ENCODE results near the gene STRN4. TPM values are rescaled to one million over a fixed set of nuclear protein-coding genes. Genes with fewer than 3 reads are reported as not detected.

Gene STRN4
- total RNA-seq, 1 experiment from 2014 or later = 89.5 TPM

DNA sequence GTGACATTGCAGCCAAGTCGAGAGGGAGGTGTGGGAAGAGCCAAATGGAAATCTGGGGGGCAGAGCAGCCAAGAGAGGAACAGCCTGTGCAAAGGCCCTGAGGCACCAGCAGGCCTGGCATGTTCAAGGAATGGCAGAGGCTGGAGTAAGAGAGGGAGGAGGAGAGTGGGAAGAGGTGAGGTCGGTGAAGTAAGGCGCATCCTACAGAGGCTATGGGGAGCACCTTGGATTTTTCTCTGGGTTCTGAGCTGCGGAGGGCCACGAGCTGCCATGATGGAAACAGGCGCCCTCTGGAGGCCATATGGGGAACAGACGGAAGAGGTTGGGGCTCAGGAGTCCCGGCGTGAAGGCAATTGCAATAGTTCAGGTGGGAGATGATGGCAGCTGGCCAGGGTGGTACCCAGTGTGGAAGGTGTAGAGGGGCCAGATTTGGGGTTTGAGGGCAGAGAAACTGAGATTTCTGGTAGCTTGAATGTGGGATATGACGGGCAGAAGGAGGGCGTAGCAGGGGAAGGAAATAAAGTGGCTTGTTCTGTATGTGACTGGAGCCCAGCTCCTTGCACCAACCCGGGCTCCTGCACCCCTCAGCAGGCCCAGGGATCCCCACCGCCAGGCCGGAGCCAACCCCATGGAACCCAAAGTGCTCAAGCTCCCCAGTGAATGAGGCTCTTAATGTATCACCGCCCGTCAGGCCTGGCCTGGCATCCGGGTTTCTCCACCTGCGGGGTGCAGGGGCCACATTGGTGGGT is 20.5 kb upstream of the STRN4 start:
- Histone ChIP-seq H3K27ac (ENCODE audit: low read length) (no peak overlapping the region), H3K27me3 (ENCODE audit: control insufficient read depth, insufficient read depth, low read length) (no peaks in the 10 kb centered on the region), H3K9me3 (ENCODE audit: control insufficient read depth, insufficient read depth, low read depth, low read length) (no peaks in the 10 kb centered on the region), H3K36me3 (ENCODE audit: control insufficient read depth, insufficient read depth, low read length) (no peaks in the 10 kb centered on the region), H3K4me1 (ENCODE audit: control insufficient read depth, insufficient read depth, low read length) (no peaks in the 10 kb centered on the region), H3K4me3 (ENCODE audit: low read depth in 2 of 2, low read length in 2 of 2) (no peak overlapping the region)
- CTCF ChIA-PET = interaction anchor here (0.6 to 0.9 kb wide), 5 partner anchors 9 to 674 kb away, joined by 3 to 10 read pairs (median 3); no protein-coding TSS in a partner anchor
- intact Hi-C loops (cut with micrococcal nuclease; ENCODE audit: unreplicated experiment) (no loop called here), in situ Hi-C loops (cut with HindIII; ENCODE audit: low pct_unique_long_range_greater_than_20kb, low sequenced_read_pairs) (no loop called here)
- POLR2A ChIA-PET = no interaction called here
- BruUV-seq (replicated peaks) = no TSS peak
- ATAC-seq = peak; percentile 88
- TF ChIP-seq TCF7L2 (IDR thresholded peaks at IDR 0.05; ENCODE audit: low read depth, low read length) (no peak), REST (IDR thresholded peaks at IDR 0.05; ENCODE audit: insufficient read depth in 1 of 2, low read depth in 2 of 2, low read length in 1 of 2) (no peak), CTCF (IDR thresholded peaks at IDR 0.05) (peak; percentile 88)
- no peak for DNase-seq (ENCODE audit: low read depth, low spot score)

DNA sequence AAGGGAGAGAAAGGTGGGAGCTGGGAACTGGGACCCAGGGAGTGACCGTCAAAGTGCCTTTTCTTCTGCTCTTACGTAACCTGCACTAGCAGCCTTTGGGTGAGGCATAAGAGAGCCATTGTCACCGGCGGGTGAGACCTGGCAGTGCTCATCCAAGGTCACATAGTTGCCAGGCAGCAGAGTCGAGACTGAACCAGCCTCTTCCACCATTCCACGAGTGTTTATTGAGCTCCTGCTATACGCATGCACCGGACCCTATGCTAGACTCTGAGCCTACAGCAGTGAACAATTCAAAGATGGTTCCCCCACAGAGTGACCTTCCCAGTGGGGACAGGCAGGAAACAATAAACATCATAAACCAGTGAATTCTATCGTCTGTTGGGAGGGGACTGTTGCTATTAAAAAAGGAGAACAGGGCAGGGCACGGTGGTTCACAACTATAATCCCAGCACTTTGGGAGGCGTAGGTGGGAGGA is 18.6 kb upstream of the STRN4 start:
- in situ Hi-C loops (cut with HindIII; ENCODE audit: low pct_unique_long_range_greater_than_20kb, low sequenced_read_pairs) = no loop called here
- no TSS peak for BruUV-seq (replicated peaks)
- ChIA-PET POLR2A (interaction anchor here (0.5 kb wide), 1 partner anchor 268 kb away, joined by 3 read pairs; no protein-coding TSS in a partner anchor), CTCF (interaction anchor here (0.5 to 0.6 kb wide), 3 partner anchors 9 to 76 kb away, joined by 3 to 7 read pairs (median 3); no protein-coding TSS in a partner anchor)
- Histone ChIP-seq H3K4me1 (ENCODE audit: control insufficient read depth, insufficient read depth, low read length) (no peaks in the 10 kb centered on the region), H3K27ac (ENCODE audit: low read length) (no peak overlapping the region), H3K9me3 (ENCODE audit: control insufficient read depth, insufficient read depth, low read depth, low read length) (no peaks in the 10 kb centered on the region), H3K36me3 (ENCODE audit: control insufficient read depth, insufficient read depth, low read length) (no peaks in the 10 kb centered on the region), H3K27me3 (ENCODE audit: control insufficient read depth, insufficient read depth, low read length) (no peaks in the 10 kb centered on the region), H3K4me3 (ENCODE audit: low read depth in 2 of 2, low read length in 2 of 2) (no peak overlapping the region)
- DNase-seq (ENCODE audit: low read depth, low spot score) (no peak), ATAC-seq (no peak)
- intact Hi-C loops (cut with micrococcal nuclease; ENCODE audit: unreplicated experiment) = no loop called here
- TF ChIP-seq SIN3A (IDR thresholded peaks at IDR 0.05; ENCODE audit: borderline replicate concordance, insufficient read depth, low read depth, low read length) = no peak
- no peak for TF ChIP-seq TCF7L2 (IDR thresholded peaks at IDR 0.05; ENCODE audit: low read depth, low read length)
- TF ChIP-seq REST (IDR thresholded peaks at IDR 0.05; ENCODE audit: insufficient read depth in 1 of 2, low read depth in 2 of 2, low read length in 1 of 2) = no peak
- no peak for TF ChIP-seq CTCF (IDR thresholded peaks at IDR 0.05)
- TF ChIP-seq POLR2AphosphoS5 (IDR thresholded peaks at IDR 0.05; ENCODE audit: low read depth, low read length) = no peak

All from Panc1 (cell line).